ENCODE measurements around the gene L1CAM. TPM values are rescaled to one million over a fixed set of nuclear protein-coding genes. Genes with fewer than 3 reads are reported as not detected.
A peak's percentile ranks its signal among the peaks of the same experiment; 100 is the strongest.

L1CAM gene
- 7.3 and 11.0 TPM in 2 replicates for total RNA-seq

GRCh38 chrX:153885968-153886903 lies at the start of gene L1CAM:
TSS of gene L1CAM (minus strand) at chrX:153886173. CDS start at chrX:153875836, 10,337 bp downstream.
- no peaks in the 10 kb centered on the region for H3K36me3 Mint-ChIP-seq (ENCODE audit: low read depth)
- ChIA-PET CTCF (no interaction called here), POLR2A (interaction anchor here (0.7 to 1.5 kb wide), 2 partner anchors 12 to 14 kb away, joined by 4 to 5 read pairs; no protein-coding TSS in a partner anchor)
- peak within 1 kb of the TSS; percentile 35 for H3K27ac Mint-ChIP-seq
- ATAC-seq (ENCODE audit: low read depth) (peak; percentile 20), DNase-seq (no peak)
- no peaks in the 10 kb centered on the region for H3K9me3 Mint-ChIP-seq
- intact Hi-C loops (cut with micrococcal nuclease), result loop anchor here (5.0 kb wide), 1 partner anchor 61 kb away; no protein-coding TSS in a partner anchor
- no peaks in the 10 kb centered on the region for H3K27me3 Mint-ChIP-seq
- peaks cover 29% of the 10 kb centered on the region for H3K4me1 Mint-ChIP-seq
- TF ChIP-seq CTCF (IDR thresholded peaks at IDR 0.05), result no peak
- H3K4me3 Mint-ChIP-seq, result peak within 1 kb of the TSS; percentile 65

- POLR2A ChIA-PET, result interaction anchor here (1.1 to 18.4 kb wide), 3 partner anchors 10 to 463 kb away, joined by 3 to 305 read pairs (median 11); partner anchors contain the start of genes ARHGAP4, HCFC1 and RPL10
- no peak for TF ChIP-seq CTCF (IDR thresholded peaks at IDR 0.05)
These were observed 49.4 kb upstream of the L1CAM start for GRCh38 chrX:153935326-153935851.

GRCh38 chrX:153934762-153935325 lies 48.9 kb upstream of the L1CAM start, which contains the start of gene NAA10:
TSS of gene NAA10 (minus strand) at chrX:153935037. CDS start at chrX:153934904, 133 bp downstream.
- Mint-ChIP-seq H3K36me3 (ENCODE audit: low read depth) (peaks cover 23% of the 10 kb centered on the region), H3K9me3 (no peaks in the 10 kb centered on the region), H3K27me3 (no peaks in the 10 kb centered on the region), H3K4me3 (peak within 1 kb of the TSS; percentile 84), H3K4me1 (peaks cover 24% of the 10 kb centered on the region), H3K27ac (peak within 1 kb of the TSS; percentile 46)
- ChIA-PET POLR2A (interaction anchor here (1.1 to 18.4 kb wide), 3 partner anchors 9 to 463 kb away, joined by 3 to 305 read pairs (median 11); partner anchors contain the start of genes ARHGAP4, HCFC1 and RPL10), CTCF (interaction anchor here (0.7 kb wide), 1 partner anchor 12 kb away, joined by 3 read pairs; no protein-coding TSS in a partner anchor)
- DNase-seq, result peak; percentile 62
- TF ChIP-seq CTCF (IDR thresholded peaks at IDR 0.05), result no peak
- intact Hi-C loops (cut with micrococcal nuclease), result loop anchor here (1.0 kb wide), 2 partner anchors 8 to 12 kb away; no protein-coding TSS in a partner anchor
- ATAC-seq (ENCODE audit: low read depth), result peak; percentile 93

More at GRCh38 chrX:153935326-153935851, 49.4 kb upstream of the L1CAM start:
- peaks cover 24% of the 10 kb centered on the region for H3K4me1 Mint-ChIP-seq
- intact Hi-C loops (cut with micrococcal nuclease), result loop anchor here (1.0 kb wide), 2 partner anchors 8 to 12 kb away; no protein-coding TSS in a partner anchor
- H3K9me3 Mint-ChIP-seq, result no peaks in the 10 kb centered on the region
- H3K36me3 Mint-ChIP-seq (ENCODE audit: low read depth), result peaks cover 22% of the 10 kb centered on the region
- CTCF ChIA-PET, result interaction anchor here (0.7 kb wide), 1 partner anchor 12 kb away, joined by 3 read pairs; no protein-coding TSS in a partner anchor
- peak; percentile 2 for ATAC-seq (ENCODE audit: low read depth)
- no peaks in the 10 kb centered on the region for H3K27me3 Mint-ChIP-seq
- H3K4me3 Mint-ChIP-seq, result peak overlapping the region; percentile 75
- DNase-seq, result no peak
- H3K27ac Mint-ChIP-seq, result peak overlapping the region; percentile 41

GRCh38 chrX:153934148-153934761 lies 48.3 kb upstream of the L1CAM start:
- ChIA-PET POLR2A (interaction anchor here (1.5 to 18.4 kb wide), 3 partner anchors 9 to 140 kb away, joined by 3 to 305 read pairs (median 11); partner anchors contain the start of genes ARHGAP4, HCFC1, IDH3G and SSR4), CTCF (interaction anchor here (0.6 to 1.5 kb wide), 2 partner anchors 13 to 116 kb away, joined by 3 to 5 read pairs; no protein-coding TSS in a partner anchor)
- Mint-ChIP-seq H3K4me1 (peaks cover 25% of the 10 kb centered on the region), H3K9me3 (no peaks in the 10 kb centered on the region), H3K27ac (peak overlapping the region; percentile 46), H3K4me3 (peak overlapping the region; percentile 84), H3K27me3 (no peaks in the 10 kb centered on the region), H3K36me3 (ENCODE audit: low read depth) (peaks cover 22% of the 10 kb centered on the region)
- ATAC-seq (ENCODE audit: low read depth) (no peak), DNase-seq (no peak)
- no peak for TF ChIP-seq CTCF (IDR thresholded peaks at IDR 0.05)
- intact Hi-C loops (cut with micrococcal nuclease), result no loop called here
